Cardiac fibroblast (primary cell): ENCODE data around the gene HNRNPUL1.
A peak's percentile ranks its signal among the peaks of the same experiment; 100 is the strongest.

Source experiments
- DNase-seq, 2 donors: peaks; one replicate each; pipeline versions ENCODE4 v3.0.0 to v3.0.0-alpha.2; 2010; ENCODE audit warnings: low read depth in 2 of 2
- H3K4me3 ChIP-seq, 2 donors: replicated peaks in 1 of 2; 1 replicate in 1 of 2; 2 replicates in 1 of 2; pipeline ENCODE4 v1.5.1; 2011; ENCODE audit warnings: low read depth in 2 of 2, low read length in 2 of 2, mild to moderate bottlenecking in 2 of 2, moderate library complexity in 1 of 2
- CTCF ChIP-seq: IDR thresholded peaks from one replicate; pipeline ENCODE4 v1.5.1; 2011; ENCODE audit warnings: low read depth, mild to moderate bottlenecking, low read length, inconsistent platforms

Gene HNRNPUL1

GRCh38 chr19:41319500-41320184, 55.5 kb downstream of the HNRNPUL1 start:
- TF ChIP-seq CTCF = no peak
- DNase-seq = no peak
- H3K4me3 ChIP-seq = no peak overlapping the region

GRCh38 chr19:41320185-41320518, 56.0 kb downstream of the HNRNPUL1 start:
- no peak for DNase-seq
- TF ChIP-seq CTCF = no peak
- no peak overlapping the region for H3K4me3 ChIP-seq

- no peak for DNase-seq
- TF ChIP-seq CTCF = no peak
- no peak overlapping the region for H3K4me3 ChIP-seq
Observed at GRCh38 chr19:41320568-41320967, 56.4 kb downstream of the HNRNPUL1 start.

GRCh38 chr19:41321204-41321599, 57.0 kb downstream of the HNRNPUL1 start:
- no peak overlapping the region for H3K4me3 ChIP-seq
- no peak for DNase-seq
- TF ChIP-seq CTCF = no peak

GRCh38 chr19:41321600-41322270, 57.6 kb downstream of the HNRNPUL1 start:
- peak; percentile 75 to 85 for DNase-seq
- no peak overlapping the region for H3K4me3 ChIP-seq
- peak; percentile 81 for TF ChIP-seq CTCF

GRCh38 chr19:41322451-41322850, 58.3 kb downstream of the HNRNPUL1 start:
- no peak overlapping the region for H3K4me3 ChIP-seq
- TF ChIP-seq CTCF = no peak
- no peak for DNase-seq

- H3K4me3 ChIP-seq = no peak overlapping the region
- peak; percentile 75 to 79 for DNase-seq
- no peak for TF ChIP-seq CTCF
Observed at GRCh38 chr19:41323023-41323422, 58.9 kb downstream of the HNRNPUL1 start.
